Measurements from ENCODE around the gene MED17.
"Not testable (repeated sequence)": the region's sequence is repeated elsewhere in the genome, so short reads cannot be mapped to it uniquely, and the experiment has no call there.

Gene MED17, protein sequence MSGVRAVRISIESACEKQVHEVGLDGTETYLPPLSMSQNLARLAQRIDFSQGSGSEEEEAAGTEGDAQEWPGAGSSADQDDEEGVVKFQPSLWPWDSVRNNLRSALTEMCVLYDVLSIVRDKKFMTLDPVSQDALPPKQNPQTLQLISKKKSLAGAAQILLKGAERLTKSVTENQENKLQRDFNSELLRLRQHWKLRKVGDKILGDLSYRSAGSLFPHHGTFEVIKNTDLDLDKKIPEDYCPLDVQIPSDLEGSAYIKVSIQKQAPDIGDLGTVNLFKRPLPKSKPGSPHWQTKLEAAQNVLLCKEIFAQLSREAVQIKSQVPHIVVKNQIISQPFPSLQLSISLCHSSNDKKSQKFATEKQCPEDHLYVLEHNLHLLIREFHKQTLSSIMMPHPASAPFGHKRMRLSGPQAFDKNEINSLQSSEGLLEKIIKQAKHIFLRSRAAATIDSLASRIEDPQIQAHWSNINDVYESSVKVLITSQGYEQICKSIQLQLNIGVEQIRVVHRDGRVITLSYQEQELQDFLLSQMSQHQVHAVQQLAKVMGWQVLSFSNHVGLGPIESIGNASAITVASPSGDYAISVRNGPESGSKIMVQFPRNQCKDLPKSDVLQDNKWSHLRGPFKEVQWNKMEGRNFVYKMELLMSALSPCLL

DNA sequence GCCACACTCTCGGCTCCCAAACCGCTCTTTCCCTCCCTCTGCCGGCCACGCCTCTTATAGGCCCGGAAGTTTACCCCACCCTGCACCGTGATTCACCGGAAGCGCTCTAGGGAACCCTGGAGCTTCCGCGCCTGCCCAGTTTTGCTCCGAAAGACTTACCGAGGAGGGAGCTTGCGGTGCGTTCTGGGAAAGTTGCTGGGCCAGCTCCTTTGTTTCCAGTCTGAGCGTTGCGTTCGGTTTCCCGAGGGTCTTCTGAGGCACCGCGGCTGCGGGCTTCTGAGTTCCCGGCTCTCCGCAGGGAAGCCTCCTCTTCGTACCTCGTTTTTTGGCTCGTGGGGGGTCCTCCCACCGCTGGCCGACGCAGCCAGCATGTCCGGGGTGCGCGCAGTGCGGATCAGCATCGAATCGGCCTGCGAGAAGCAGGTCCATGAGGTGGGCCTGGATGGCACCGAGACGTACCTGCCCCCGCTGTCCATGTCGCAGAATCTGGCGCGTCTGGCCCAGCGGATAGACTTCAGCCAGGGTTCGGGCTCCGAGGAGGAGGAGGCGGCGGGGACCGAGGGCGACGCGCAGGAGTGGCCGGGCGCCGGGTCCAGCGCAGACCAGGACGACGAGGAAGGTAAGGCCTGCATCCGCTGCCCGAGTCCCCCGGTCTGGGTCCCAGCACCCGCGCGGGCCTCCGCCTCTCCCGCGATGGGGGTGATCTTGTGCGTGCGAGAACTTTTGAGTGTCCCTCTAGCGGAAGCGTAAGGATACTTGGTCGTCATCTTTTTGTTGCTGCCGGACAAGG is at the start of gene MED17:
Gene MED17, plus strand, starts transcription at position 138 of the 790 bp plus-strand sequence. Its CDS starts 232 bp downstream, at position 370.
- FAIRE-seq = no peak

DNA sequence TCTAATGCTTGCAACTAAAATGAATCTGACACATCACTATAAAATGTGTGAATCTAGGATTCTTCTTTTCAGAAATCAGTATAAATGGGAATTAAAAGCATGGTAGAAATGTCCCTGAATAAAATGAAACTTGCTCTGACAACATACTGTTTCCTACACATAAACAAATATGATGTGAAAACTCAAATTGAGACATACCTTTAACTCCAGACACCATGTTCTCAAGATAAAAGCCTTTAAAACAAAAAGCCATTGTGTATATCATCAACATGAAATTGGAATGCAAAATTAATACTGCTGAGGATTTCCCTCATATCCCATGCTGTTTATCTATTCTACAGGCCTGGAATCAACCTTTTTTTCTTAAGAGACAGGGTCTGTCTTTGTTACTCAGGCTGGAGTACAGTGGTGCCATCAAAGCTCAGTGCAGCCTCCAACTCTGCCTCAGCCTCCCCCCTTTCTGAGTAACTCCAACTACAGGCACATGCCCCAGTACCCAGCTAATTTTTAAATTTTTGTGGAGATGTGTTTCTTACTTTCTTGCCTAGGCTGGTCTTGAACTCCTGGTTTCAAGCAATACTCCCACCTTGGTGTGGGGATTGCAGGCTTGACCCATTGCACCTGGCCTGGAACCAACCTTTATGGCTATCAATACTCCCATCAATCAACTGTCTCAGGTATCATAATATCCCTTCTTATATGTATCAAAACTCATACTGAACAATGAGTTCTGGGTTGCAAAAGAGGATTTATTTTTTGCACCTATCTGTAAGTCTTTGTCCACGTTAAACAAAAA is 49.5 kb upstream of the MED17 start:
- no peak for FAIRE-seq

DNA sequence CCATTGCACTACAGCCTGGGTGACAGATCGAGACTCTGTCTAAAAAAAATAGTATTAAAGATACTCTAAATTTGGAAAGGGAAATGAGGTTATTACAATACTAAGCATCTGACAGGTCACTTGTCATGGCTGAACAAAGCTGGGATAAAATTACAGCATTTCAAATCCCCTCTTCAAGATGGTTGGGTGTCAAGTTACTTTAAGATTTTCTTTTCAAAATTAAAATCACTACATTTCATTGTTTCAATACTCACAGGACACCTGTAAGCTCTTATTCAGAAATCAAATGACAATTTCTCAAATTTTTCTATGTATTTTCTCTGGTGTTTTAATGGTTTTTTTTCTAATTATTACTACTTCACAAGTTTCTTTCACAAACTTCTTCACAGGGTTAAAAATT is 48.5 kb upstream of the MED17 start:
- no peak for FAIRE-seq

DNA sequence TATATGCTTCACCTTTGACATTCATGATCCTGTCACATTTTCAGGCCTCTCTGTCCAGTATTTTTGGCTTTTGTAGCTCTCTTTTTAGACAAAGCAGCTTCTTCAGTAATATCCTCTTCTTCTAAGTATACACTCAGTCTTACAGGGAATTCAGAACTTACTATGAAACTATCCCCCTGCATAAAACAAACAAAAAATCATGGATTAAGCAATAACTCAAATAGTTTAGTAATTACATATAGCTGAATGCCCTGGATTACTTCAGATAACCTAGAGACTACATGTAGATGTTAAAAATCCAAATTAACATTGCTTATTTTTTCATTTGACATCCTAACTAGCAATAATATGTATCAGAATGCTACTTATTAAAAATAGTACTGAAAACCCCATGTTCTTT is 48.0 kb upstream of the MED17 start:
- FAIRE-seq = no peak

DNA sequence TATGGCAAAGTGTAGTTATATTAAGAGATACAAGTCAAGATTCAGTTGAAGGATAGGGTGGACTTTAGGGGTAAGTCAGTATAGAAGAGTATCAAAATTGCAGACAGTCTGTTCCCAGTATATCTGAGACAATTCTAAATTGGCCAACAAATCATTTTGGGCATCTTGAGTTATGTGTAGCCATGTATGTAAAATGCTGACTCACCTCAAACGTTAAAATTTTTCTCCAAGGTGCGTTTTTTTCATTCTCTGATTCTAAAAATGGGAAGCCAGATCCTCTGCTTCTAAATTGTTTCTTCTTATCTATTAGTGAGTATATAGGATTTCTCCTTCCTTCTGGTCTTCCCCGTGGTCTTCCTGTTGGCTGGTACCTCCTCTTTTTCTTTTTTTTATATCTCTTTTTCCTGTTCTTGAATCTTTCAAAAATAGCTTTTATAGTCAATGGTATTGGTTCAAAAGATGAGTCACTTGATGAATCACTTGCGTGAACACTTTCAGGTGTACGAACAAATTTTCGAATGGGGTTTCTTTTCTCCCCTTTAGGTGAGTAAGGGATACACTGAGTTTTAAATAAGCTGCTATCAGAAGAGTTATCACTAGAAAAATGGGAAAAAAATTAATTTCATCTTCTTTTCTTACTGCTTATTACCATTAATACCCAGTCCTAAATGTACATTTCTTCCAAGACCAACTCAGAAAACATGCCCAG is 46.0 kb upstream of the MED17 start:
- no peak for FAIRE-seq

DNA sequence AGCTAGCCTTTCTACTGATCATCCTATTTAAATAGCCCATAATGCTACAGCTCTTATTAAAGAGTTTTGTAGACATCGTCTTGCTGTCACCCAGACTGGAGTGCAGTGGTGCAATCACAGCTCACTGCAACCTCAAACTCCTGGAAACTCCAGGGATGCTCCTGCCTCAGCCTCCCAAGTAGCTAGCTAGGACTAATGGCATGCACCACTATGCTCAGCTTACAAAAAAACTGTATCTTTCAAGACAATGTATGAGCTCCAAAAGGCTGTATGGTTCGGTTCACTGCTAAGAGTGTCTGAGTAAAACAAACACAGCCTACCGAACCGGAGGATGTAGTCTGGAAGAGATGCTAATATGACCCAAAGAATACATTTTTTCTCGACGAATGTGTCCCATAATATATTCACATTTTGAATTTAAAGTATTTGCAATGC is 45.4 kb upstream of the MED17 start:
- no peak for FAIRE-seq

DNA sequence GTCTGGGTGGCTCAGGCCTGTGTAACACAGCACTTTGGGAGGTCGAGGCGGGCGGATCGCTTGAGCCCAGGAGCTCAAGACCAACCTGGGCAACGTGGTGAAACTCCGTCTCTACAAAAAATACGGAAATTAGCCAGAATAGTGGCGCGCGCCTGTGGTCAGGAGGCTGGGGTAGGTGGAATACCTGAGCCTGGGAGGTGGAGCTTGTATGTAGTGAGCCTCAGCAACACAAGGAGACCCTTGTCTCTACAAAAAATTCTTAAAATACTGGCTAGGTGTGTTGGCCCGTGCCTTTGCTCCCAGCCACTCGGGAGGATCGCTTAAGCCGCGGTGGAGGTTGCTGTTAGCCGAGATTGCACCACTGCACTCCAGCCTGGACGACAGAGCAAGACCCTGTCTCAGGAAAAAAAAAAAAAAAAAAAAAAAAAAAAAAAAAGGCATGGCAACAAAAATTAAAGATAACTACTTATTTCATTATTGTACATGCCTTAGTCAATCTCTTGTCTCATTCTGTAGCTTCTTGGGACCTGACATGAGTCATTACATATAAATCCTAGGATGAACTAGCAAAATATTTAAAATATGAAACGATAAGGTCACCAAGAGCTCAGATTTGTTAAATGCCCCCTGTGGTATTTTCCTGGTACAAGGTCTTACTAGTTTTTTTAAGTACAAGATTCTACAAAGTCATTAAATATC is 43.9 kb upstream of the MED17 start:
- FAIRE-seq = no peak

DNA sequence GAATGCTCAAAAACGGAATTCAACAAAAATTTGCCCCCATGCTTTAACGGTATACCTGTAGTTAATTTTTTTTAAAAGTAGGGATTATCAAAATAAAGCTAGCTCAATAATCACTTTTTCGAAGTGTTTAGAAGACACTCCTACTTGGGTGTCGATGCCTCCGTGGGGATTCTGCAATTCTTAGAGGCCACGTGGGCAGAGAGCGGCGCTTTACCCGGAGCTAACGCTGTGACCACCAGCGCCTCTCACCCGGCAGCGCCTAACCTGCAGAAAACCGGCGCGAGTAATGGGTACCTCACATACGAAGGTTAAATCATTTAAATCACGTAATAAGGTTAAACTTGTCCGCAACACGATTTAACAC is 43.4 kb upstream of the MED17 start:
- no peak for FAIRE-seq

DNA sequence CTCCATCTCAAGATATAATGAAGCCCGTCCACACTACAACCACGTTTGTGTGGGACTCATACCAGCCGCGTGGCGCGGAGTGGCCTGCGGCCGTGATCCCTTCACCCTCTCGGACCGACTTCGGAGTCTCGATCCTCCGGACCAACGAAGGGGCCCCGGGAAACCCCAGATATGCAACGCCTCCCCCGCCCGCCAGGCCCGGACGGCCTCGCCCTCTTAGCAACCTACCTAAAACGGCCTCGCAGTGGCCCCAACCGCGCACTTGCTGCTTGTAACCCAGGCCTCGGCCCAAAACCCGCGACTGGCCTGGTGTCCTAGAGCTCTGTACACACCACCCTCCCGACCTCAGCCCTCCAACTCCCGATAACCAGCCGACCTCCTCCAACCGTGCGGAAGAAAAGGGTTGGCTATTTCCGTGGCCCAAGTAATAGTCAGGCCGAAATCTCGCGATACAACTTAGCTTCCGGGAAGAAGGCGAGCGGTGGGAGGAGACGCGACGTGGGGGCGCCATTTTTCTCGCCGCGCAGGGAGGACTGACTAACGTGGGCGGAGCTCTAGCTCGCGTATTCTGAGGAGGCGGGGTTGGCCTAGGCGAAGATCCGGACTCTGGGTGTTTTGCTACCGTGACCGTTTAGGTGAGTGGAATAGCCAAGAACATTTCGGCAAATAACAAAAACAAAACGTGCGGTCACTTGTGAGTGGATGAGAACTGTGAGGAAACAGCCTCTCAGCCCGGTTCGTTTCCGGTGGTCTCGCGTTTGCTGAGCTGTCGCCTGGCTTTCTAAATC is 42.8 kb upstream of the MED17 start, which contains the start of the genes C11orf54 and TAF1D:
Gene C11orf54, plus strand, starts transcription at position 579 of the 788 bp plus-strand sequence. CDS start 5,722 bp downstream, outside the sequence.
Gene TAF1D, minus strand, starts transcription at position 402 of the 788 bp plus-strand sequence. CDS start 2,191 bp downstream, outside the sequence.
- no peak for FAIRE-seq

DNA sequence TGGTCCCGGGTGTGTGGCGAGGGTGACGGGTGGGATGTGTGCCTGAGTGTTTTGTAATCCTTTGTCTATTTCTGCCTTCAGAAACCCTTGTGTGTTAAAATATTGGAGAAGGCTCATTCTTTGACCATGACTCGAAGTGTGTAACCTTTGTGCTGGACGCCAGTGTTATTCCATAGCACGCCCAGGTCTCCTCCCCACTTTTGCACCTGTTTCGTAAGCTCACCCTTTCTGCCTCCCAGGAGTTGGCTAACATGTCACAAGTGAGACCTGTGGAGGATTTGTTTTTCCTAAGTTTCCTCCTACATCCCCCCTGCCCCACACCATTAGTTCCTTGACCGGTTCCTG is 42.2 kb upstream of the MED17 start:
- FAIRE-seq = no peak

DNA sequence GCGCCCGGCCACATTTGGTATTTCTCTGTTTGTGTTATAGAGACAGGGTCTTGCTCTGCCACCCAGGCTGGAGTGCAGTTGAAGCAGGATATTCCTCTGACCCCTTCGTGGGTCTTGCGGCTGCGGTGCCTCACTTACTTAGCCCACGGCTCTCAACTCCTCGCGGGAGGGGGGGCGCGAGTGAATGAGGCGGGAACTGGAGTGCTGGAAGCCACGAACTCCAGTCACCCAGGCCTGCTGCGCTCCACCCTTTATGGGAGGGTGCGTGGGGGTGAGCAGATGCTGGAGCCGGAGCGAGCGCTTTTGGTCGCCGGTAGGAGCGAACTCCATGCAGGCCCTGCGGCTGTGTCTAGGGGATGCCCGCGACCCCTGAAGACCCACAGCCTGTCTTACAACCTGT is 40.8 kb upstream of the MED17 start:
- no peak for FAIRE-seq

DNA sequence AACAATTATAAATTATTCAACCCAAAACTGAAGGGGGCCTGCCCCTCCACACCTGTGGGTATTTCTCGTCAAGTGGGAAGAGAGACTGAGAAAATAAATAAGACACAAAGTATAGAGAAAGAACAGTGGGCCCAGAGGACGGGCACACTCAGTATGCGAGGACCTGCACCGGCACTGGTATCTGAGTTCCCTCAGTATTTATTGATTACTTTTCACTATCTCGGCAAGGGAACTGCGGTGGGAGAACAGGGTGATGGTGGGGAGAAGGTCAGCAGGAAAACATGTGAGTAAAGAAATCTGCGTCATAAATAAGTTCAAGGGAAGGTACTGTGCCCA is 39.4 kb upstream of the MED17 start:
- no peak for FAIRE-seq

DNA sequence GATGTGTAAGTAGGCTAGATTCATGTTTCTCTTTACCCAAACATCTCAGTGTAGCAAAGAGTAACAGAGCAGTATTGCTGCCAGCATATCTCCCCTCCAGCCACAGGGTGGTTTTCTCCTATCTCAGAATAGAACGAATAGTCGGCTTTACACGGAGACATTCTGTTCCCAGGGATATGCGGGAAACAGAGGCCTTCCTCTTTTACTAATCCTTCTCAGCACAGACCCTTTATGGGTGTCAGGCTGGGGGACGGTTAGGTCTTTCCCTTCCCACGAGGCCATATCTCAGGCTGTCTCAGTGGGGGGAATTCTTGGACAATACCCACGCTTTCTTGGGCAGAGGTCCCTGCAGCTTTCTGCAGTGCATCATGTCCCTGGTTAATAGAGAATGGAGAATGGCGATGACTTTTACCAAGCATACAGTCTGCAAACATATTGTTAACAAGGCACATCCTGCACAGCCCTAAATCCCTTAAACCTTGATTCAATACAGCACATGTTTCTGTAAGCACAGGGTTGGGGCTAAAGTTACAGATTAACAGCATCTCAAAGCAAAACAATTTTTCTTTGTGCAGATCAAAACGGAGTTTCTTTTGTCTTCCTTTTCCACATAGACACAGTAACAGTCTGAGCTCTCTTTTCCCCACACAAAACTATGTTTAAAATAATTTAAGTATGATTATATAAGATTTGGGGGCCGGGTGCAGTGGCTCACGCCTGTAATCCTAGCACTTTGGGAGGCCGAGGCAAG is 38.9 kb upstream of the MED17 start:
- not testable (repeated sequence) for FAIRE-seq

DNA sequence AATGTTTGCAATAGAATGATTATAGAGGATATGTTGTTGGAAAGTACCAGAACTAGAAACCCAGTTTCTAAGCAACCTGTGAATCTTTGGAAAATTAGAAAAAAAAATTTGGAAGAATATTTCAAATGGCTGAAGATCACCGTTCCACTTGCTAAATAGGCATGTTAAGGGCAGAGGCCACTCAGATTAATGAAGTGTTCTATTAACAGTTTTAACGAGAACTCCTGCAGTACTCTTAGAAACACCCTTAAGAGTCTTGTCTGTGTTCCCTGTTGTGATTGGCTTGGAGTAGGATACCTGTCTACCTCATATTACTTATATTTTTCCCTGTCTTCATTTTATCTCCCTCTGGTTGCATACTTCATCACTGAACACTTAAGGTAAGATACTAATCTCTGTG is 38.0 kb upstream of the MED17 start:
- FAIRE-seq = no peak

DNA sequence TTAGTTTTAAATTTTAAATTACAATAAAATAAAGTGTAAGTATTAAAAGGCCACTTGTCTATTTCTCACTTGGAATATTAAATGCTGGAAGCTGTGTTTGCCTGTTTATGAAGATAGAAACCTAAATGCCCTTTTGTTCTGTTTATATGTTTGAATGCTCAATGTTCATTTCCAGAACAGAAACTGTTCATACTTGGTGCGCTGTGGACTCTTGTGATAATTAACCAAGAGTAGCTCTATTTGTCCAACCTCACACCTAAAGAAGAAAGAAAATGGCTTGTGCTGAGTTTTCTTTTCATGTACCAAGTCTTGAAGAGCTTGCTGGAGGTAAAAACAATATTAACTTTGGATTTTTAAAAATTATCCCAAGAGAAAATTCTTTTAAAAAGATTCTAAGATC is 37.0 kb upstream of the MED17 start:
- no peak for FAIRE-seq

DNA sequence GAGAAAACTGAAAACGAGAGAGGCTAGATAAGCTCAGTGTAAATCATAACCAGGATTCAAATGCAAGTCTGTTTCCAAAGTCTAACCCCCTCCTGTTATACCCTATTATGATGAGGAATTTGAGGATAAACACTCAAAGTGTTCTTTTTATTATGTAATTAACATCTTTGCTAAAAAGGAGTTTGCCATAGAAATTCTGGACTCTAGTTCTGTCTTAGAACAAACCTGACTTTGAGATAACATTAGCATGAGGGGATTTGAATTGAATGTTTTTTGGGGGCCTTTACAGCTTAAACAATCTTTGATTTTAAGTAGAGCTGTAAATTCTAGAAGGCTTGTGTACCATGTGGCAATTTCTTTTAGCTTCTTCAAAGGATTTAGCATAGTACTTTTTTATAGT is 33.1 kb upstream of the MED17 start:
- FAIRE-seq = no peak

DNA sequence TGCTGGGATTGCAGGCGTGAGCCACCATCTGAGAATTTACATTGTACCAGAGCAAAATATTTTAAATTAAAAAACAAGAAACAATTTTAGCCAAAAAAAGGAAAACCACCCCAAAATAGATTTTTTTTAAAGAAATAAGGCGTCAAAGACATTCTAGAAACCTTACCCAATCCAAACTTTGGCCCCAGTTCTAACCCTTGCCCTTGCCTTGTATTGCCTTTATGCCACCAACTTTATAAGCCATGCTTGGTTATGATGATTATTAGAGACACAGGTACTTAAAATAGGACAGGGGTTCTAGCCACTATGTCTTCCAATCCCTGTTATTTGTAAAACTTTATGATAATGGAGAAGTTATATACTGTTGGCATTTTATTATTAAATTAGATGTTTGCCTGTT is 30.8 kb upstream of the MED17 start:
- FAIRE-seq = no peak

DNA sequence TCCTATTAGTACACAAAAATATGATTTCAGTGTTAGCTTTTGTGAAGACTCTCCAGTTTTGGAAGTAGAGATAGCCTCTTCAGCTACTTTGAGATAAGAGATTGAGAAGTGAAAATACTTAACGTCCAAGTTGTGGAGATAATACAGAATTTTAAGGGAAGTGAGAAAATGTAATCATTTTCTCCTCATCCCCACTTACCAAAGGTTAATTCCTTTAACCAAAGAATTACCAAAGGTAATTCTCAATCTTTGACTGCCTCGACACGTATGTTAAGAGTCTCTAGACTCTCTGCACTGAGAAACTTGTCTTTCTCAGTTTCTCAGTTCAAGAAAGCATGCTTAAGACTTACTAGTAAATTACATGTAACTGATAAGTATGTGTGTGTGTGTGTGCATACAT is 27.3 kb upstream of the MED17 start:
- no peak for FAIRE-seq

DNA sequence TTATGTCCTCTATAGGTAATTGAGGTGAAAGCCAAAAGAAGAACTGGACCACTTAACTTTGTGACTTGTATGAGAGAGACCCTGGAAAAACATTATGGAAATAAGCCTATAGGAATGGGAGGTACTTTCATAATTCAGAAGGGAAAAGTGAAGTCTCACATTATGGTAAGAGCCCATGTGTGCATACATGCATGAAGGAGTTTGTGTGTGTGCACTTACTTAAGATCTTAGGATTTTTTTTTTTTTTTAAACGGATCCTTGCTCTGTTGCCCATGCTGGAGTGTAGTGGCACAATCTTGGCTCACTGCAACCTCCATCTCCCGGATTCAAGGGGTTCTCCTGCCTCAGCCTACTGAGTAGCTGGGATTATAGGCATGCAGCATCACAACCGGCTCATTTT is 26.8 kb upstream of the MED17 start:
- no peak for FAIRE-seq

Measured in colon (tissue), 2 donors.